Measurements from ENCODE around the gene ANKRD37. TPM values are rescaled to one million over a fixed set of nuclear protein-coding genes. Genes with fewer than 3 reads are reported as not detected.

ANKRD37 gene
- total RNA-seq, 6 experiments from 2014 or later: 3.1 to 11.4 (median 4.1) TPM

GRCh38 chr4:185371702-185372101 lies 24.9 kb upstream of the ANKRD37 start:
- DNase-seq: no peak
- H3K27me3 Mint-ChIP-seq (ENCODE audit: insufficient read depth): no peaks in the 10 kb centered on the region; the same call in 1 of the 2 replicates
- TF ChIP-seq CTCF (IDR thresholded peaks at IDR 0.05): no peak
- H3K36me3 Mint-ChIP-seq (ENCODE audit: low read depth): peaks cover 5% of the 10 kb centered on the region; the same call in 1 of the 2 replicates
- H3K9me3 Mint-ChIP-seq: no peaks in the 10 kb centered on the region
- peaks cover 9% of the 10 kb centered on the region; the same call in 1 of the 2 replicates for H3K4me1 Mint-ChIP-seq (ENCODE audit: low read depth)
- no peak overlapping the region for H3K27ac Mint-ChIP-seq
- H3K4me3 Mint-ChIP-seq: no peak overlapping the region

- H3K4me1 Mint-ChIP-seq (ENCODE audit: low read depth): peaks cover 9% of the 10 kb centered on the region; the same call in 1 of the 2 replicates
- no peak overlapping the region for H3K4me3 Mint-ChIP-seq
Observed at GRCh38 chr4:185374027-185374426, 22.6 kb upstream of the ANKRD37 start.

GRCh38 chr4:185374573-185374972 lies 22.1 kb upstream of the ANKRD37 start:
- 0 out of 2 replicates have a peak, but pooled peaks cover 11% of the 10 kb centered on the region for H3K36me3 Mint-ChIP-seq (ENCODE audit: low read depth)
- TF ChIP-seq CTCF (IDR thresholded peaks at IDR 0.05): no peak
- H3K27ac Mint-ChIP-seq: no peak overlapping the region
- no peaks in the 10 kb centered on the region for H3K27me3 Mint-ChIP-seq (ENCODE audit: insufficient read depth)
- DNase-seq: no peak
- no peak overlapping the region for H3K4me3 Mint-ChIP-seq
- H3K4me1 Mint-ChIP-seq (ENCODE audit: low read depth): peaks cover 6% of the 10 kb centered on the region; the same call in 1 of the 2 replicates
- H3K9me3 Mint-ChIP-seq: no peaks in the 10 kb centered on the region

More at GRCh38 chr4:185374027-185374426, 22.6 kb upstream of the ANKRD37 start:
- Mint-ChIP-seq H3K27me3 (ENCODE audit: insufficient read depth) (no peaks in the 10 kb centered on the region), H3K27ac (no peak overlapping the region), H3K9me3 (no peaks in the 10 kb centered on the region), H3K36me3 (ENCODE audit: low read depth) (0 out of 2 replicates have a peak, but pooled peaks cover 11% of the 10 kb centered on the region)
- TF ChIP-seq CTCF (IDR thresholded peaks at IDR 0.05): no peak
- no peak for DNase-seq

- Mint-ChIP-seq H3K27ac (no peak overlapping the region), H3K36me3 (ENCODE audit: low read depth) (peaks cover 24% of the 10 kb centered on the region), H3K4me1 (ENCODE audit: low read depth) (peaks cover 27% of the 10 kb centered on the region), H3K9me3 (peaks cover 5% of the 10 kb centered on the region), H3K27me3 (ENCODE audit: insufficient read depth) (no peaks in the 10 kb centered on the region), H3K4me3 (no peak overlapping the region)
- DNase-seq: no peak
- TF ChIP-seq CTCF (IDR thresholded peaks at IDR 0.05): no peak
Observed at GRCh38 chr4:185378264-185378663, 18.4 kb upstream of the ANKRD37 start.

DNA sequence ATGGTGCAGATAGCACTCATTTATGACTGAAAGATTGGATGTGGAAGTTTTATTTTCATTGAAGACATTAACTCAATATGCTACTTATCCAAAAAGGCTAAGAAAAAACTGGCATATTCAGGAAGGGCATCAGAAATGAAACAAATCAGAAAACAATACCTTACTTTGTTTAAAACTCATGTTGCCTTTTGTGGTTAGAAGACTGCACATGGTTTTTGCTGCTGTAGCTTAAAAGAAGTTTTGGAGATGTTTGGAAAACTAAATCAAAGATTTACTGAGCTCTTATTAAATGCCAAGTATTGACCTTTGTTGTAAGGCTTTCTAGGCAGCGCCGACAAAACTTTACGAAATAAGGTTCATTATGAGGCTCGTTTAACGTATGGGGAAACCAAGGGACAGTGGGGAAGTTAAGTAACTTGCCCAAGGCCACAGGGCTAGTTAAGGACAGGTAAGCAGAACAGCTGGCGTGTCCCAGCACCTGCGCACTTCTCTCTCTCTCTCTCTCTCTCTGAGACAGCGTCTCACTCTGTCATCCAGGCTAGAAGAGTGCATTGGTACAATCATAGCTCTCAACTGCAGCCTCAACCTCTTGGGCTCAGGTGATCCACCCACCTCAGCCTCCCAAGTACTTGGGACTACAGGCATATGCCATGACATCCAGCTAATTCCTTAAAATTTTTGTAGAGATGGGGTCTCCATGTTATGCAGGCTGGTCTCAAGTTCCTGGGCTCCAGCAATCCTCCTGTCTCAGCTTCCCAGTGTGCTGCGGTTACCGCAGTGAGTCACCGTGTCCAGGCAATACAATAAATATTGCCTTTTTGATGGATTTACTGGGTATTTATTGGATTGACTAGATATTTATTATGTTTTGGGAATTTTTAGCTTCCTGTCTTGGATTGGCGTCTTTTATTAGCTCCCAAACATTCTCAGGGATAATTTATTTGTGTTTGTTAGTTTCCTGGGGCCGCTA lies 17.0 kb upstream of the ANKRD37 start:
- peaks cover 38% of the 10 kb centered on the region for H3K4me1 Mint-ChIP-seq (ENCODE audit: low read depth)
- no peak overlapping the region; the same call in 1 of the 2 replicates for H3K27ac Mint-ChIP-seq
- DNase-seq: no peak
- H3K9me3 Mint-ChIP-seq: peaks cover 5% of the 10 kb centered on the region
- TF ChIP-seq CTCF (IDR thresholded peaks at IDR 0.05): no peak
- no peak overlapping the region for H3K4me3 Mint-ChIP-seq
- H3K36me3 Mint-ChIP-seq (ENCODE audit: low read depth): peaks cover 24% of the 10 kb centered on the region
- H3K27me3 Mint-ChIP-seq (ENCODE audit: insufficient read depth): no peaks in the 10 kb centered on the region

Measured in HFFc6 (cell line).